Measurements from ENCODE around the gene E2F7. TPM values are rescaled to one million over a fixed set of nuclear protein-coding genes. Genes with fewer than 3 reads are reported as not detected.

The E2F7 gene
- total and polyA plus RNA-seq, 2 of the 4 experiments (the other 2 are of a cell fraction) = 6.0 to 8.1 TPM

- H2BK5ac ChIP-seq (ENCODE audit: low read depth, low read length, poor library complexity, severe bottlenecking) = no peak overlapping the region
- no peak overlapping the region for H2AK9ac ChIP-seq (replicated peaks; ENCODE audit: low read depth, low read length, poor library complexity)
- no peak for TF ChIP-seq POLR2A (IDR thresholded peaks at IDR 0.05; ENCODE audit: low read depth, low read length)
- TF ChIP-seq RCOR1 (IDR thresholded peaks at IDR 0.05; ENCODE audit: insufficient replicate concordance, low read length) = no peak
- TF ChIP-seq BHLHE40 (IDR thresholded peaks at IDR 0.05; ENCODE audit: low read depth, low read length) = no peak
- TF ChIP-seq CHD1 (IDR thresholded peaks at IDR 0.05; ENCODE audit: low read depth, low read length) = no peak
- no peak for TF ChIP-seq USF2 (IDR thresholded peaks at IDR 0.05; ENCODE audit: low read depth, low read length)
- no peak for TF ChIP-seq MXI1 (IDR thresholded peaks at IDR 0.05; ENCODE audit: borderline replicate concordance, low read depth, low read length)
- TF ChIP-seq ELK1 (IDR thresholded peaks at IDR 0.05; ENCODE audit: borderline replicate concordance, low read depth, low read length) = no peak
- TF ChIP-seq MAFK (IDR thresholded peaks at IDR 0.05; ENCODE audit: low read depth, low read length) = no peak
- TF ChIP-seq CTCF (conservative IDR thresholded peaks at IDR 0.05; ENCODE audit: low read depth, low read length) = no peak
- H3K27me3 ChIP-seq (ENCODE audit: control insufficient read depth, insufficient read depth, low read length) = no peaks in the 10 kb centered on the region; the same call in 1 of the 2 replicates
- no peak overlapping the region for H2BK15ac ChIP-seq (ENCODE audit: low read depth, low read length)
- DNase-seq = no peak
- no peaks in the 10 kb centered on the region for H3K4me1 ChIP-seq (ENCODE audit: control insufficient read depth, insufficient read depth, low read length)
- intact Hi-C loops (cut with micrococcal nuclease) = no loop called here
- no peak overlapping the region for H3K9ac ChIP-seq (ENCODE audit: low read depth, low read length)
- ChIA-PET CTCF (no interaction called here), POLR2A (ENCODE audit: unreplicated experiment) (no interaction called here)
- no peak overlapping the region for H3K23ac ChIP-seq (ENCODE audit: low read depth, low read length)
- H2BK120ac ChIP-seq (ENCODE audit: low read depth, low read length) = no peak overlapping the region
- no peak overlapping the region for H2BK20ac ChIP-seq (ENCODE audit: low read depth, low read length)
- no peak overlapping the region for H3K4me3 ChIP-seq (ENCODE audit: insufficient read depth, low read depth, low read length)
- no peak overlapping the region for H3K4ac ChIP-seq (ENCODE audit: low read depth, low read length)
- dilution Hi-C loops (cut with HindIII; ENCODE audit: low sequenced_read_pairs, unreplicated experiment) = no loop called here
- H3K9me1 ChIP-seq (ENCODE audit: insufficient read depth, low read length) = no peaks in the 10 kb centered on the region
- BruUV-seq (replicated peaks) = no TSS peak
- in situ Hi-C loops (cut with MboI; ENCODE audit: low sequenced_read_pairs) = no loop called here
- no peak overlapping the region for H3K27ac ChIP-seq (ENCODE audit: insufficient read depth, low read length)
- no peak overlapping the region for H4K5ac ChIP-seq (ENCODE audit: low read depth, low read length)
- no peak overlapping the region for H2AFZ ChIP-seq (replicated peaks; ENCODE audit: low read length, poor library complexity)
- no peaks in the 10 kb centered on the region for H4K20me1 ChIP-seq (ENCODE audit: insufficient read depth, low read length)
- H3K4me2 ChIP-seq (ENCODE audit: low read depth, low read length) = no peak overlapping the region
- peak overlapping the region; percentile 39; the same call in 1 of the 2 replicates for H3K18ac ChIP-seq (ENCODE audit: low read depth, low read length)
- ATAC-seq (ENCODE audit: low read depth) = no peak
- H3K56ac ChIP-seq (ENCODE audit: extremely low read depth, insufficient read depth, low read length) = no peak overlapping the region
- no peak overlapping the region for H4K91ac ChIP-seq (ENCODE audit: insufficient read depth, low read depth, low read length)
- no peaks in the 10 kb centered on the region for H3K79me1 ChIP-seq (ENCODE audit: low read depth in 1 of 2, low read length in 2 of 2)
- no peaks in the 10 kb centered on the region for H3K9me3 ChIP-seq (ENCODE audit: control insufficient read depth, insufficient read depth, low read length)
- H2AK5ac ChIP-seq (ENCODE audit: low read depth, low read length) = no peak overlapping the region
- H3K14ac ChIP-seq (replicated peaks; ENCODE audit: low read depth, low read length) = no peak overlapping the region
- no CpG with 5 or more reads among the region's 2 CpGs for WGBS, 2 experiments (ENCODE audit: extremely low coverage in 2 of 2, insufficient read length in 1 of 2)
- H4K8ac ChIP-seq (ENCODE audit: low read depth in 2 of 2, low read length in 2 of 2) = no peak overlapping the region
- H3K36me3 ChIP-seq (ENCODE audit: control insufficient read depth, insufficient read depth, low read length) = no peaks in the 10 kb centered on the region
These were observed 61.5 kb downstream of the E2F7 start for GRCh38 chr12:77003914-77004313.

All from IMR-90 (cell line).